Stimulated activated CD4-positive, alpha-beta T cell treated with anti-CD3 and anti-CD28 coated beads, Interleukin-2, amount 100 ng/mL, for 24 hours (primary cell): ENCODE data around the gene ADAM21.
A peak's percentile ranks its signal among the peaks of the same experiment; 100 is the strongest.
"Not testable (repeated sequence)": the region's sequence is repeated elsewhere in the genome, so short reads cannot be mapped to it uniquely, and the experiment has no call there.

ENCODE experiments used
- DNase-seq, 2 donors: peaks; one replicate each; pipeline ENCODE4 v3.0.0-alpha.2; 2020

Gene ADAM21

GRCh38 chr14:70451874-70452273, at the start of gene ADAM21:
Gene ADAM21, plus strand, starts transcription at chr14:70452174. Its CDS starts 5,326 bp downstream, at chr14:70457500.
- DNase-seq: no peak

GRCh38 chr14:70403335-70403734, 48.6 kb upstream of the ADAM21 start:
- DNase-seq: not testable (repeated sequence)

- not testable (repeated sequence) for DNase-seq
Observed at GRCh38 chr14:70406216-70406615, 45.8 kb upstream of the ADAM21 start.

DNA sequence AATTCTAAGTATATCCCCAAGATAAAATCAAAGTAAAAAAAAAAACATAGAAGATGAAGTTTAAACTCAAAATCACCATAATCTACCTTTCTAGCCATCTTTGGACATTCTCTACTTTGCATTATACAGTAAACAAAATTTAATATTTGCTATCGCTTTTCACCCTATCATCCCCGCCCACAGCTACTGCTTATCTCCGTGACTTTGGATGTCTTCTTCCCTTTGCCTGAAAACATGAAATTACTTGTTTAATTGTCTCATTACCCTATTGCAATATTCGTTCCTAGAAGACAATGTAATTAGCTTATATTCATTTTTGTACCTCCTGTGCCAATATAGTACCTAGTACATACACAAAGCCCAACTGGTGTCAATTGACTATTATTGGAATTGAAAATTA, 44.4 kb upstream of the ADAM21 start:
- DNase-seq: no peak

- DNase-seq: no peak
Observed at GRCh38 chr14:70415788-70416187, 36.2 kb upstream of the ADAM21 start.

GRCh38 chr14:70416338-70416724, 35.6 kb upstream of the ADAM21 start:
- DNase-seq: no peak

DNA sequence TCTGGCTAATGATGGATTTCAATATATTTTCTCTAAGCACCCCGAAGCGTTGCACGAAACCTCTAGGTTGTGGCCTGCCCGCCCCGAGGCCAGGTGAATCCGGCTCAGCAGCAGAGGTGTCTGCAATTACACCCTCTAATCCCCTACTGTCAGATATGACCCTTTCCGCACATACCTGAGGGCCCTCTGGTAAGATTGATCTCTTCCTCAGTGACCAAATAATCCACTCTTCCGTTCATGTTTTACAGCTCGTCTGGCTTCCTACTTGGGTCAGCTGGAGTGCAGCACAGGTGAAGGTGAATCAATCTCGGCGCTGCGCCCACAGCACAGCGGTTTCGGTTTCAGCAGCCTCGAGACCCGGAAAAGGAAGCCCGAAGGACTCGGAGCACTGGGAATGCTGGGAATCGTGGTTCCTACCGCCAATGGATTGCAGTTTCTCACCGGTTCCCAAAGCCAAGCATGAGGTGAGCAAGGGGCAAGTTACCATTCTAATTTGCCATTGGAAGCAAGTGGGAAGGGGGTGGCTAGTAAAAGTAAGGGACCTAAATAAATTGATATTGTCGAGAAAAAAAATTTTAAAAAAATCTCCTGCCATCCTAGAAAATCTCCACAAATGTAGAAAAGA, 35.1 kb upstream of the ADAM21 start, which contains the start of gene SYNJ2BP:
Gene SYNJ2BP, minus strand, starts transcription at position 366 of the 625 bp plus-strand sequence. Its CDS starts 127 bp downstream, at position 239.
- peak; percentile 50 to 56 for DNase-seq

- not testable (repeated sequence) for DNase-seq
Observed at GRCh38 chr14:70419270-70419931, 32.6 kb upstream of the ADAM21 start.

DNA sequence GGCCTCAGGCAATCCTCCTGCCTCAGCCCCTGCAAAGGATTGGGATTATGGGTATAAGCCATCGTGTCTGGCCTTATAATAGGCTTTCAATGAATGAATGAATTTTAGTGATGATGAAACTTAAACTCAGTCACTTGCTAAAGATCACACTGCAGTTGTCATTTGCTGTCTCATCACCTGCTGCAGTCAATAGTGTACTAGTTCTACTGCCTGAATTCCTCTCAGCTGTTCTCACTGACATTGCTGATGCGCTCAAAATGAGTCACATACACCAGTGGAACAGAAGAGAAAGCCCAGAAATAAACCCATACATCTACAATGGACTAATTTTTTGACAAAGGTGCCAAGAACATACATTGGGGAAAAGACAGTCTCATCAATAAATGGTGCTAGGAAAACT, 29.4 kb upstream of the ADAM21 start:
- DNase-seq: no peak

DNA sequence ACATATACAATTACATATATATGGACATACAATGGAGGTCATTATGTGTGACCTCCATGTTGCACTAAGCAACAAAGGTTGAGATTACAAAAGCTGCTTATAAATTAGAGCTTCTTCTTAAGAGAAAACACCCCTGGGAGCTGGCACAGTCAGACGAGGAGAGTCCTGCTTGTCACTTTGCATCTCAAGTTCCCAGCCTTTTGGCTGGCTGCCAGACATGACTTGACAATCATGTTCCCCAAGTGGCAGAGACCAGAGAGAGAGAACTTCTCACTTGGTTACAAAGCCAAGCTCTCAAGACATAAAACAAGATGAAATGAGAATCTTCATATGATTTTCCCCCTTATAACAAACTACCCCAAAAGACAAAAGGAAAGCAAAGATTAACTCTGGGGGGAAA, 26.6 kb upstream of the ADAM21 start:
- DNase-seq: no peak

DNA sequence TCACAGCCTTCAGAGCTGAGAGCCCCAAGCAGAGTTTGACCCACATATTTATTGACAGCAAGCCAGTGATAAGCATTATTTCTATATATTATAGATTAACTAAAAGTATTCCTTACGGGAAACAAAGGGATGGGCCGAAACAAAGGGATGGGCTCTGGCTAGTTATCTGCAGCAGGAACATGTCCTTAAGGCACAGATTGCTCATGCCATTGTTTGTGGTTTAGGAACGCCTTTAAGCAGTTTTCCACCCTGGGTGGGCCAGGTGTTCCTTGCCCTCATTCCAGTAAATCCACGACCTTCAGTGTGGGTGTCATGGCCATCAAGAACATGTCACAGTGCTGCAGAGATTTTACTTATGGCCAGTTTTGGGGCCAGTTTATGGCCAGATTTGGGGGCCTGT, 25.4 kb upstream of the ADAM21 start:
- DNase-seq: not testable (repeated sequence)

DNA sequence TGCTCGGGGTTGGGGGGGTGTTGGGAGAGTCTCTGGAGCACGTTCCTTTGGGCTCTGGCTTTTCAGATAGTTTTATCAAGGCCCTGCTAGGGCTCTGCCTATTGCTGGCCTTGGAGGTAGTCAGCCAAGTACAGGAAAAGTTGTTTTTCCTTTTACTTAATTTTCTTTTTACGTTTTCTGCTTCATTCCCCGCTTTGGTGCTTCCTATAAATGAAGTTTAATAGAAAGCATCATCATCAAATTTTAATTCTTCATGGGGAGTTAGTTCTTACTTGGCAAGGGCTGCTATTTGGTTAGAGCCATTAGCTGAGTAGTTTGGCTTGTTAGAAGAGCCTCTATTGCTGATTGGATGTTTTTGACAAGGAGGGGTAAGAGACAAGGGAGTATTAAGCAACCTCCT, 15.1 kb upstream of the ADAM21 start:
- DNase-seq: no peak

DNA sequence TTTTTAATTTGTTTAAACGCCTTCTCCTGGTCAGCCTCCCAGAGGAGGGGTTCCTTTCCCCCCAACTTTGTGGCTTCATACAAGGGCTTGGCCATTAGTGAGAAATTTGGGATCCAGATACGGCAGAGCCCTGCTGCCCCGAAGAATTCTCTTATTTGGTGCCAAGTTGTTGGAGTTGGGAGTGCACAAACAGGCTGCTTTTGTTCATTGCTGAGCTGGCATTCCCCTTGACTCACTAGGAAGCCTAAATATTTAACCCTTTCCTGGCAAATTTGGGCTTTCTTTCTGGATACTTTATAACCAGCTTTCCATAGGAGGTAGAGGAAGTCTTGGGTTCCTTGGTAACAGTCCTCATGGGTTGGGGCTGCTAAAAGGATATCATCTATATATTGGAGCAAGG, 10.3 kb upstream of the ADAM21 start:
- no peak for DNase-seq

DNA sequence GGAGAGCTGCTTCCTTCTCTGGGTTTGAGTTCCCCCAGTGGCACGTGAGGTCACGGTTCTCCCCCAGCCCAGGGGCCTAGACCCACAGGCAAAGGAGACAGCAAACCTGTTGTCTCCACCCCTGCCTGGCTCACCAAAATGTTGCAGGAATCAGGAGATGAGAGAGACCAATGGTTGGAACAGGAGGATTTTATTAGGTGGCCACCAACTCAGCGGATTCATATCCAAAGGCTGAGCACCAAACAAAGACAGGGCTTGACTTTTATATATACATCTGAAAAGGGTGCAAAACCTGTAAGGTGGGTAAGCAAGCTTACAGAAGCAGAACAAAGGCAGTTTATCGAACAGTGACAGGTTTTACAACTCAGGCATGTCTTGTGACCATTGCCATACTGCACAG, 9.2 kb upstream of the ADAM21 start:
- DNase-seq: no peak

DNA sequence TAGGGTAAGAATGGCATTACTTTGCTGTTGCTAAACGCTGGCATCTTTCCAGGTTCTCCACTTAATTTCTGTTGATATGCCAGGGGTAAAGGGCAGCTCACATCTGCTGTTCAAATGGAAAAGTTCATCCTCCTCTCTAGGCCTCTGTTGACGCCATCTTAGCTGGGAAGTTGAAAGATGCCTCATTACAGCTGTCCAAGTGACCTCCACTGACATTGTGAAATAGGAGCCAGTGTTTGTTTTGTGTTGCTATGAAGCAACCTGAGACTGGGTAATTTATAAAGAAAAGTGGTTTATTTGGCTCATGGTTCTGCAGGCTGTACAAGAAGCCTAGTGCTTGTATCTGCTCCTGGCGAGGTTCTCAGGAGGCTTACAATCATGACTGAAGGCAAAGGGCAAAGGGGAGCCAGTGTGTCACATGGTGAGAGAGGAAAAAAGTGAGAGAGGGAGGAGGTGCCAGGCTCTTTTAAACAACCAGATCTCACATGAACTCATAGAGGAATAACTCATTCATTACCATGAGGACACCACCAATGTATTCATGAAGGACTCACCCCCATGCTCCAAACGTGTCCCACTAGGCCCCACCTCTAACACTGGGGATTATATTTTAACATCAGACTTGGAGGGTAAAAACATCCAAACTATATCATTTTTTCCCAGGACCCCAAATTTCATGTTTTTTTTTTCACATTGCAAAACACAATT, 3.2 kb upstream of the ADAM21 start:
- no peak for DNase-seq

DNA sequence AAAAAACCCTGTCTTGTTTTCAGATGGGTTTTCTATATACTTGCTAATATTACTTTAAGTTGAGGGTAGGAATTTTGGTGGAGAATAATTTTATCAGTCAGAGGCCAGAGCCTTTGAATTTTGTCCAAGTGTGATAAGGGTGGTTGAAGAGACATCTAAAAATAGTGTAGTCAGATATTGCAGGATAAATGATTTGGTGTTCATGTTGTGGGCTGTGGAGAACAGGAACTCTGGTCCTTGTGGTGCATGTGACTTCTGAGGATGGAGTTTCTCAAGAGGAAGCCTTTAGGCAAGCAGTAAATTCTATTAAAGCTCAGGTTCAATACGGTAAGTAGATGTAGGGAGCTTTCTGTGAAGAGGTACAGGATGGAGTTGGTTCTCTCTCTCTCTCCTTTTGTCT, 2.8 kb downstream of the ADAM21 start:
- DNase-seq: no peak

DNA sequence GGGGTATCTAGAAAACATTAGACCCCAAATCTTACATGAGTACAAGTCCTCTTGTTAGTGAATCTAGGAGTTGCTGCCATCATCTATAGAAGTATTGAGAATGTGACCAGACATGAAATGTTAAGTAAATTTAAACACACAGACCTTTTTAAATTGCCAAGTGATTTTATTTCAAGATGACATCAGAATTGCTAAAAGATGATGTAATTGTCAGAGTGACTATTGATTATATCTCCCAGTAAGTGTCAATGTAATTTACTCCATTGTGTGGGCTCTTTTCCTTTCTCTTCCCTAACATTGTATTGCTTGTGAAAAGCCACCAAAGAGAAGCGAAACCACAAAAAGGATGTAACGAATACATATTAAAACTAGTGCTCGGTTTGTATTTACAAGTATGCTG, 16.8 kb downstream of the ADAM21 start:
- no peak for DNase-seq

GRCh38 chr14:70470863-70471563, 19.0 kb downstream of the ADAM21 start:
- DNase-seq: not testable (repeated sequence)

- no peak for DNase-seq
Observed at GRCh38 chr14:70472253-70473159, 20.5 kb downstream of the ADAM21 start.

- DNase-seq: no peak
Observed at GRCh38 chr14:70473825-70474224, 21.9 kb downstream of the ADAM21 start.

GRCh38 chr14:70475459-70475858, 23.5 kb downstream of the ADAM21 start:
- not testable (repeated sequence) for DNase-seq
